DMS153 treated with DMSO at 0.1 percent for 48 hours (cell line): ENCODE measurements around the gene FRMD3.

Experiments
- DNase-seq: peaks from one replicate; lab custom pipeline; 2025; ENCODE audit not compliant: unreplicated experiment; lab: John Stamatoyannopoulos, UW

The FRMD3 gene

GRCh38 chr9:83291196-83291595, 247.0 kb downstream of the FRMD3 start:
- DNase-seq = no peak

GRCh38 chr9:83290692-83291091, 247.5 kb downstream of the FRMD3 start:
- DNase-seq = no peak

- DNase-seq = no peak
Measured at GRCh38 chr9:83287021-83287420, 251.2 kb downstream of the FRMD3 start.

GRCh38 chr9:83285445-83286225, 252.6 kb downstream of the FRMD3 start:
- DNase-seq = no peak

- DNase-seq = no peak
Measured at GRCh38 chr9:83284746-83285145, 253.5 kb downstream of the FRMD3 start.

- DNase-seq = no peak
Measured at GRCh38 chr9:83283528-83283927, 254.7 kb downstream of the FRMD3 start.

GRCh38 chr9:83281306-83282255, 256.6 kb downstream of the FRMD3 start:
- no peak for DNase-seq

GRCh38 chr9:83280790-83281189, 257.4 kb downstream of the FRMD3 start:
- no peak for DNase-seq

- no peak for DNase-seq
Measured at GRCh38 chr9:83280268-83280667, 257.9 kb downstream of the FRMD3 start.

- DNase-seq = no peak
Measured at GRCh38 chr9:83274787-83275186, 263.4 kb downstream of the FRMD3 start.

- DNase-seq = no peak
Measured at GRCh38 chr9:83271665-83272071, 266.5 kb downstream of the FRMD3 start.

GRCh38 chr9:83270116-83270515, 268.1 kb downstream of the FRMD3 start:
- no peak for DNase-seq

GRCh38 chr9:83267741-83268140, 270.5 kb downstream of the FRMD3 start:
- no peak for DNase-seq

GRCh38 chr9:83266666-83267496, 271.3 kb downstream of the FRMD3 start:
- DNase-seq = no peak

- DNase-seq = no peak
Measured at GRCh38 chr9:83266331-83266665, 271.9 kb downstream of the FRMD3 start.

- no peak for DNase-seq
Measured at GRCh38 chr9:83264315-83264714, 273.9 kb downstream of the FRMD3 start.

GRCh38 chr9:83259558-83259957, 278.6 kb downstream of the FRMD3 start:
- no peak for DNase-seq

- DNase-seq = no peak
Measured at GRCh38 chr9:83257937-83258891, 280.0 kb downstream of the FRMD3 start.

- no peak for DNase-seq
Measured at GRCh38 chr9:83247732-83248131, 290.5 kb downstream of the FRMD3 start.

- DNase-seq = no peak
Measured at GRCh38 chr9:83245979-83246659, 292.1 kb downstream of the FRMD3 start.
